NB4 (cell line): Measurements from ENCODE around the gene CBLB.

ENCODE experiments used
- DNase-seq: peaks from one replicate; pipeline ENCODE4 v3.0.0; 2010; ENCODE audit warnings: low read depth
- H3K4me3 ChIP-seq: one replicate; pipeline ENCODE4 v1.5.1; 2011; ENCODE audit warnings: mild to moderate bottlenecking, low read depth, low read length, moderate library complexity
- MYC ChIP-seq: IDR thresholded peaks from 2 replicates; pipeline ENCODE4 v1.6.1; 2011; ENCODE audit warnings: low read depth, low read length
- POLR2A ChIP-seq: IDR thresholded peaks from 2 replicates; pipeline ENCODE4 v1.6.1; 2011; ENCODE audit warnings: mild to moderate bottlenecking; ENCODE audit not compliant: insufficient read length; ENCODE audit errors: extremely low read depth
- TF ChIP-seq, protein P1 (sequence below): IDR thresholded peaks from 2 replicates; pipeline ENCODE4 v1.6.1; 2011; ENCODE audit warnings: low read depth, low read length
- TF ChIP-seq, protein P2 (sequence below): IDR thresholded peaks from one replicate; pipeline ENCODE4 v1.5.1; 2012; ENCODE audit warnings: low read depth, low read length

CBLB gene

DNA sequence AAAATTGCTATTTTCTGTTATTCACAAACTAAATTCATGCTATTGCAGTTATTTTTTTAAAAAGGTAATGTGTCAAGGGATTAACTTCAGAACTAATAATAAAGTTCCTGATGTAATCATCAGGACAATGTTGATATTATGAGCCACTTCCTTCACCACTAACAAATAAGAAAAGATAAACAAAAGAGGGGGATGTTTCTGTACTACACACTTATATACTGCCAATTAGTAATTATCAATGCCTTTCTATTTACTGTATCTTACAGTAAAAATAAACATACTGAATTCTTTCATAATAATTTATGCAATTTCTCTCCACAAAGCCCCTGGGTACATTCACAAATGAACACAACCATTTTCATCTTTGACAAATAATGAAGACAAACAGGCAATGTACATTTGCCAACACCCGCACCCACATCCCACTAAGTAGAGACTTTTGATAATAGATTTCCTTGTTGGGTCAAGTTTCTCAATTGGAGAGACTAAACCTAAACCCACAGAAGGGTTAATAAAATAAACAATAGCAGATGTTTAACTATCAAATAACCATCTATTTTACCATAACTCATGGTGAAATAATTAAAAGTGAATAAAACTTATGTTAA lies 3.7 kb downstream of the CBLB start:
- TF ChIP-seq, protein P1, sequence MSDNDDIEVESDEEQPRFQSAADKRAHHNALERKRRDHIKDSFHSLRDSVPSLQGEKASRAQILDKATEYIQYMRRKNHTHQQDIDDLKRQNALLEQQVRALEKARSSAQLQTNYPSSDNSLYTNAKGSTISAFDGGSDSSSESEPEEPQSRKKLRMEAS = no peak
- DNase-seq = no peak
- no peak overlapping the region for H3K4me3 ChIP-seq

DNA sequence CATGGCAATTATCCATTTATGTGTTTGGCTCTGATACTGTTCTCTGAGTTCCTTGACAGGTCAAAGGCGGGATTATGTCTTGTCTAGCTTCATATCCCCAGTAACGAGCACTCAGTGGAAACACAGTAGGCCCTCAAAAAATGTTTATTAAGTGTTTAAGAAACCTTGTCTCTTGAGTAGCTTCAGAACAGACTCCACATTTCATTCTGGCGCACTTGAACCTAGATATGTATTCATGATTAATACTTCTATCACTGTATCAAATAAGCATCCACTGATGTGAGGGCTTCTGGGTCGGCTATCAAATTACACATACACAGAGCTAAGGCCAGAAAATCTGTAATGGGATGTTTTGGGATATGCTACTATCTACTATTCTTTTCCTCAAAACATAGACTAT lies 4.6 kb downstream of the CBLB start:
- no peak for DNase-seq
- TF ChIP-seq POLR2A (no peak), MYC (no peak)
- TF ChIP-seq, protein P2, sequence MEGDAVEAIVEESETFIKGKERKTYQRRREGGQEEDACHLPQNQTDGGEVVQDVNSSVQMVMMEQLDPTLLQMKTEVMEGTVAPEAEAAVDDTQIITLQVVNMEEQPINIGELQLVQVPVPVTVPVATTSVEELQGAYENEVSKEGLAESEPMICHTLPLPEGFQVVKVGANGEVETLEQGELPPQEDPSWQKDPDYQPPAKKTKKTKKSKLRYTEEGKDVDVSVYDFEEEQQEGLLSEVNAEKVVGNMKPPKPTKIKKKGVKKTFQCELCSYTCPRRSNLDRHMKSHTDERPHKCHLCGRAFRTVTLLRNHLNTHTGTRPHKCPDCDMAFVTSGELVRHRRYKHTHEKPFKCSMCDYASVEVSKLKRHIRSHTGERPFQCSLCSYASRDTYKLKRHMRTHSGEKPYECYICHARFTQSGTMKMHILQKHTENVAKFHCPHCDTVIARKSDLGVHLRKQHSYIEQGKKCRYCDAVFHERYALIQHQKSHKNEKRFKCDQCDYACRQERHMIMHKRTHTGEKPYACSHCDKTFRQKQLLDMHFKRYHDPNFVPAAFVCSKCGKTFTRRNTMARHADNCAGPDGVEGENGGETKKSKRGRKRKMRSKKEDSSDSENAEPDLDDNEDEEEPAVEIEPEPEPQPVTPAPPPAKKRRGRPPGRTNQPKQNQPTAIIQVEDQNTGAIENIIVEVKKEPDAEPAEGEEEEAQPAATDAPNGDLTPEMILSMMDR = no peak
- TF ChIP-seq, protein P1 = no peak
- no peak overlapping the region for H3K4me3 ChIP-seq

DNA sequence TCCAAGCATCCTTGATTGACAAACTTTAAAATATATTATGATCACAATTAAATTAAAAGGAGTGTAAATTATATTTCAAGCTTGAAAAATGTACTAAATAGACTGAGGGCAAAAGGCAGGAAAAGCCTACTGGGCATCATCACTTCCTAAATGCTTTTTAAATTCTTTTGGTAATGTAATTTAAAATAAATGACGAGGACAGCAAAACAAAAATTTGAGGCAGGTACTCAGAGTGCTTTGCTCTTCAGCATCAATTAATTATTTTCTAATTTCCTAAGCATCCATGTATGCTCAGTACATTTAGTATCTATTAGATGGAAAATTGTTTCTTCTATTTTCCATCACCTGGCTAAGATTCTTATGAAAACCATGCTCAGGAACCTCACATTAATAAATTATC lies 5.2 kb downstream of the CBLB start:
- TF ChIP-seq, protein P2 = no peak
- TF ChIP-seq MYC (no peak), POLR2A (no peak)
- TF ChIP-seq, protein P1 = no peak
- no peak for DNase-seq
- H3K4me3 ChIP-seq = no peak overlapping the region

DNA sequence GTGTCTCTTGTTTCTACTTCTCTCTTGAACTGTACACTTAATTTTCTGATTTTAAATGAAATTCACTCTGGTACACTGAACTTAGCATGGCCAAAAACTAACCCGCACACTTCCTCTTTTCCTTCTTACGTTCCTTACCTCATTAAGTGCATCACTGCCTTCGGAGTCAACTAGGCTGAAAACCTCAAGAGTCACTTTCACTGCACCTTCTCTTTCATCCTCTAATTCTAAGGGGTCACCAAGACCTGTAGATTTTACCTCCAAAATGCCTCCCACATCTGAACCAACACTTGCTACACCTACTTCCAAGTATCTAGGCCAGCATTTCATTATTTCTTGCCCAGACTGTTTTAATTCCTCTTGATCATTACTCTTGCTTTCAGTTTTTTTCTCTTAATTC lies 6.6 kb downstream of the CBLB start:
- TF ChIP-seq, protein P1 = no peak
- TF ChIP-seq MYC (no peak), POLR2A (no peak)
- TF ChIP-seq, protein P2 = no peak
- H3K4me3 ChIP-seq = no peak overlapping the region
- DNase-seq = peak; percentile 23

DNA sequence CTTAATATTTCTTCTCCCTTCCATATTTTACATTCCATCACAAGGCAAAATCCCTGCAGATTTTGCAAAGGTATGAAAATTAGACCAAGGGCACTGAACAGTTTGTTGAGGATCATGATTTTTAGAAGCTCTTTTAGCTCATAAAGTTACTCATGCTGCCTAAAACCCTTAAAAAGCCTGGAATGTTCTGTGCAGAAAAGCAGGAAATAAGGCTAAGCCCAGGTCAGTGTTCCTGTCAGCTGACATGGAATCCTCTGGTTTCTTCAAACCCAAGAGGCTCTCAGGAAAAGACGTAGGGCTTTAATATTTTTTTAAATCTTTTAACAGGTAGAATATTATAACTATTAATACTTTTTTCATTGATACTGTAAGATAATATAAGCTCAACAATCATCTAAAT lies 8.2 kb downstream of the CBLB start:
- no peak for DNase-seq
- no peak overlapping the region for H3K4me3 ChIP-seq
- TF ChIP-seq, protein P1 = no peak
- no peak for TF ChIP-seq POLR2A

DNA sequence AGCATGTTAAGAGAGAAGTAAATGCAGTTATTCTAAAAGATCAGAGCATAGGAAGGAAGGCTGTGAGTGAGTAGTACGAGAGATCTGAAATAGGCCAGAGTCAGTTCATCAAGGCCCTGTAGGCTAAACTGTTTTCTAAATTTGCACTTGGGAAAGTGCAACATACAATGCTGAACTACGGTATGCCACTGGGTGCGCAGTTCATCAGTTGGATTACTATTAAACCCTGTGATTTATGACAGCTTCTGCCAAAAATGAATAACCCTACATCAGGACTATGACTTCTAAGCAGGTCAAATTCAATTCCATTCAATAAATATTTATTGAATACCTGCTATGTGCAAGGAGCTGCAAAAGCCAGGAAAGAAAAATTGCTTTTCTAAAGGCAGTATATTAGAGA lies 10.8 kb downstream of the CBLB start:
- DNase-seq = no peak
- H3K4me3 ChIP-seq = no peak overlapping the region
- TF ChIP-seq, protein P1 = no peak
- no peak for TF ChIP-seq POLR2A
- TF ChIP-seq, protein P2 = no peak
- TF ChIP-seq MYC = no peak

DNA sequence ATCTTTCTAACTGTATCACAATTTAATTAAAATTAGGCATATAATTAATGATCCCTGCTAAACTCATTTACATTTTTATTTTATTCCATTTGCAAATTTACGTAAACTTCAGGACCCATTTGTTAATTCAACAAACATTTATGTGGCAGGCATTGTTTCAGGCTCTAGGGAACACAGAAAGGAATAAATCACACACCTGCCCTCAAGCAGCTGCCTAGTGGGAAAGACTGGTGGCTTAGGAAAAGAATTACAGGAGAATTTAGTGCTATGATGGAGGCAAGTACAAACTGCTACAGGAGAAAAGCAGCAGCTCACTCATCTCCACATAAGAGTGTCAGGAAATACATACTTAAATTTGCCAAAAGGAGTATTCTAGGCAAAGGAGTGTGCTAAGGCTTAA lies 11.2 kb downstream of the CBLB start:
- TF ChIP-seq MYC (no peak), POLR2A (no peak)
- TF ChIP-seq, protein P1 = no peak
- TF ChIP-seq, protein P2 = no peak
- no peak for DNase-seq
- H3K4me3 ChIP-seq = no peak overlapping the region
